K562 (cell line): ENCODE results near the gene FARP2. TPM values are rescaled to one million over a fixed set of nuclear protein-coding genes. Genes with fewer than 3 reads are reported as not detected.
"Not testable (repeated sequence)": the region's sequence is repeated elsewhere in the genome, so short reads cannot be mapped to it uniquely, and the experiment has no call there.

Experiments
- ATAC-seq: fragments of 200-7000 bp; cut with Tn5 transposase; 3 replicates; pipeline ENCODE4 v1.9.1; 2020; ENCODE audit warnings: moderate library complexity
- BruUV-seq: library from RNA; stranded (reverse); fragments of 400-500 nt; replicated peaks from 2 replicates; lab custom pipeline; 2021; lab: Mats Ljungman, UMichigan
- CTCF ChIA-PET: fragments of 300-600 bp; formaldehyde crosslinking; extraction: SDS; loops from one replicate; lab custom pipeline; 2021; ENCODE audit warnings: low intra/inter-chr PET ratio; lab: Yijun Ruan, JAX
- POLR2A ChIA-PET: fragments of 300-600, 350-650 bp; sonication (Branson Sonifier 250); formaldehyde crosslinking; extraction: SDS; loops from one replicate; lab custom pipeline; 2021; ENCODE audit warnings: antibody characterized with exemption, inconsistent platforms; lab: Yijun Ruan, JAX
- DNase-seq, 4 experiments: peaks; one replicate each; pipeline versions ENCODE4 v3.0.0 to v3.0.0-alpha.2; 2011 to 2018; ENCODE audit warnings: low spot score in 3 of 4, mixed read lengths in 3 of 4; ENCODE audit errors: extremely low read depth in 1 of 4
- FAIRE-seq: peaks from 2 replicates; lab custom pipeline; 2011; peaks lifted over from hg19 to GRCh38; lab: Jason Lieb, UNC
- H2AFZ ChIP-seq: 2 replicates; pipeline ENCODE4 v1.6.0; 2011; ENCODE audit warnings: low read depth, low read length, control low read depth, inconsistent platforms
- H3K27ac ChIP-seq: fragments of 200-600 bp; 3 replicates; pipeline ENCODE4 v1.8.0; 2011; ENCODE audit warnings: low read depth, mild to moderate bottlenecking, control low read depth, inconsistent platforms, low read length, moderate library complexity, mixed read lengths; ENCODE audit errors: extremely low read depth
- H3K27me3 ChIP-seq, 2 experiments: fragments of 300-600 bp in 1 of 2; 2 replicates in 1 of 2; 3 replicates in 1 of 2; pipeline versions ENCODE4 v1.6.0 to v1.8.0; 2011; ENCODE audit warnings: inconsistent platforms in 2 of 2, low read length in 2 of 2, mild to moderate bottlenecking in 1 of 2, mixed read lengths in 1 of 2, moderate library complexity in 1 of 2; ENCODE audit not compliant: control insufficient read depth in 2 of 2, insufficient read depth in 2 of 2
- H3K36me3 ChIP-seq: fragments of 300-600 bp; 3 replicates; pipeline ENCODE4 v1.8.0; 2011; ENCODE audit warnings: mild to moderate bottlenecking, low read length, inconsistent platforms; ENCODE audit not compliant: control insufficient read depth, insufficient read depth
- H3K4me1 ChIP-seq, 2 experiments: fragments of 200-600 bp in 1 of 2; replicated peaks in 1 of 2; 2 replicates in 1 of 2; 3 replicates in 1 of 2; pipeline versions ENCODE4 v1.5.1 to v1.8.0; 2011; ENCODE audit warnings: inconsistent platforms in 2 of 2, low read length in 2 of 2, mild to moderate bottlenecking in 1 of 2, mixed read lengths in 1 of 2, moderate library complexity in 1 of 2; ENCODE audit not compliant: control insufficient read depth in 2 of 2, insufficient read depth in 2 of 2
- H3K4me2 ChIP-seq: 2 replicates; pipeline ENCODE4 v1.6.1; 2011; ENCODE audit warnings: low read length, control low read depth, inconsistent platforms, mixed read lengths; ENCODE audit not compliant: insufficient read depth
- H3K4me3 ChIP-seq: fragments of 200-600 bp; sonication (generic), shearing (Covaris generic); 2 replicates; pipeline ENCODE4 v1.5.1; 2016; ENCODE audit warnings: control low read depth, inconsistent platforms
- H3K79me2 ChIP-seq: fragments of 200-600 bp; 3 replicates; pipeline ENCODE4 v1.8.0; 2011; ENCODE audit warnings: low read length, inconsistent platforms; ENCODE audit not compliant: control insufficient read depth, insufficient read depth
- H3K9ac ChIP-seq, 2 experiments: 2 replicates each; pipeline versions ENCODE4 v1.6.0 to v1.6.1; 2011; ENCODE audit warnings: low read depth in 2 of 2, low read length in 2 of 2, control low read depth in 1 of 2, inconsistent platforms in 1 of 2, mild to moderate bottlenecking in 1 of 2, mixed read lengths in 1 of 2; ENCODE audit not compliant: insufficient read depth in 1 of 2
- H3K9me1 ChIP-seq: one replicate; pipeline ENCODE4 v1.6.0; 2011; ENCODE audit warnings: inconsistent platforms, mild to moderate bottlenecking, low read length, moderate library complexity; ENCODE audit not compliant: control insufficient read depth, insufficient read depth
- H3K9me3 ChIP-seq: replicated peaks from 2 replicates; pipeline ENCODE4 v1.5.1; 2011; ENCODE audit warnings: low read depth, low read length, inconsistent platforms; ENCODE audit not compliant: control insufficient read depth, insufficient read depth
- H4K20me1 ChIP-seq: replicated peaks from 2 replicates; pipeline ENCODE4 v1.6.1; 2011; ENCODE audit warnings: low read length, inconsistent platforms, mixed read lengths; ENCODE audit not compliant: control insufficient read depth, insufficient read depth
- ARID2 ChIP-seq: fragments of 450-650 bp; IDR thresholded peaks from 2 replicates; pipeline ENCODE4 v1.6.1; 2017; ENCODE audit warnings: antibody characterized with exemption, mild to moderate bottlenecking
- CREM ChIP-seq: IDR thresholded peaks from 2 replicates; pipeline ENCODE4 v1.6.1; 2014; ENCODE audit warnings: antibody characterized with exemption, low read depth
- ETV5 ChIP-seq: sonication (generic); formaldehyde crosslinking; IDR thresholded peaks from 2 replicates; pipeline ENCODE4 v1.4.0; 2020; ENCODE audit warnings: low read depth, mild to moderate bottlenecking, missing genetic modification reagents
- NCOR1 ChIP-seq: fragments of 450-650 bp; IDR thresholded peaks from 2 replicates; pipeline ENCODE4 v1.6.1; 2016; ENCODE audit warnings: mild to moderate bottlenecking, moderate library complexity
- ZNF121 ChIP-seq: sonication (generic); formaldehyde crosslinking; conservative IDR thresholded peaks from 2 replicates; pipeline ENCODE4 v1.8.0; 2022; ENCODE audit warnings: missing genetic modification reagents
- ZNF408 ChIP-seq: fragments of 250-450 bp; sonication (Bioruptor Pico); IDR thresholded peaks from 2 replicates; pipeline ENCODE4 v1.4.0; 2020; ENCODE audit warnings: low read depth, mild to moderate bottlenecking, moderate library complexity
- WGBS: fragments of 100-300 bp; shearing (Covaris generic); methylation state at CpG from one replicate; pipeline ENCODE4 v1.1.6; 2016; ENCODE audit warnings: low coverage, mixed read lengths; ENCODE audit not compliant: insufficient coverage; ENCODE audit errors: missing lambda C conversion rate; 5-methylcytosine and 5-hydroxymethylcytosine counted together
- in situ Hi-C: fragments of 300-500 bp; cut with MboI; formaldehyde crosslinking; loops from 4 replicates; pipeline ENCODE4 v1.15.0; 2018; ENCODE audit warnings: inconsistent platforms, mixed read lengths
- intact Hi-C: fragments of 100-400 bp; cut with micrococcal nuclease; formaldehyde crosslinking; loops from 2 replicates; pipeline ENCODE4 v1.14.2; 2022
- polyA plus RNA-seq, 8 experiments: library from polyadenylated mRNA; depleted of rRNA in 4 of 8; stranded (reverse) in 5 of 8; unstranded in 3 of 8; fragments of >200 nt; fragmentation: Nextera tagmentation in 2 of 8; fragmentation: Illumina TruSeq in 1 of 8; extraction: Ambion mirVana in 2 of 8; extraction: Trizol in 1 of 8; gene quantifications; 2 replicates each; pipeline versions ENCODE4 v1.2.1 to v1.2.3, GENCODE V29; 2011 to 2014; ENCODE audit warnings: inconsistent platforms in 1 of 8, missing spikeins in 1 of 8
- total RNA-seq, 7 experiments: library from RNA; depleted of rRNA in 6 of 7; stranded (reverse); fragments of >200 nt in 6 of 7; fragmentation: Illumina TruSeq in 2 of 7; extraction: Trizol in 2 of 7; gene quantifications; 2 replicates each; pipeline versions ENCODE4 v1.2.1 to v1.2.3, GENCODE V29; 2011 to 2021; ENCODE audit warnings: low replicate concordance in 1 of 7

The FARP2 gene
- total and polyA plus RNA-seq, 9 of the 15 experiments (the other 6 are each of a cell fraction or from before 2014, with no cell fraction given): 4.1 to 38.1 (median 21.1) TPM

DNA sequence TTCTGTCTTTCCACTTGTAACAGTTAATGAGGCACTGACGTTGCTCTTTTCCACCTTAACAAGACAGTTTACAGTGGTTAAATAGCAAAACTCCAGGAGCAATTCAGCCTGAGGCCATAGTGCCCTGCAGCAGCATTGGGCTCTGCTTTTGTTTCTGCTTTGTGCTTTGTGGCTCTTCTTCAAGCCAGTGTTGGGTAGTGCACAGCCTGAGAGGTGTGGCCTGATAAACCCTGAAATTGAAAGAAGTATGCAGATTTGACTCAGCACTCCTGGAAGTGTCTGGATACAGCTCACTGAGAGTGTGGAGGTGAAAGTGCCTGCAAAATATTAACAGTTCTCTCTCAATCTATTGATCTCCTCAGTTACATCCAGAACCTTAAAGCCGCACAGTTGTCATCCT lies 89.3 kb downstream of the FARP2 start:
- ChIA-PET CTCF (no interaction called here), POLR2A (no interaction called here)
- 80% methylated on average over 1 of the region's 2 CpGs for whole genome bisulfite sequencing
- H3K9ac ChIP-seq: no peak overlapping the region
- ATAC-seq (no peak), DNase-seq (no peak), FAIRE-seq (no peak)
- H3K4me3 ChIP-seq: no peak overlapping the region
- peaks cover 38% of the 10 kb centered on the region; the same call in 2 of the 3 replicates for H3K36me3 ChIP-seq
- no peak overlapping the region for H3K27ac ChIP-seq
- H3K4me2 ChIP-seq: no peak overlapping the region
- no peak overlapping the region for H2AFZ ChIP-seq
- peaks cover 0 to 4% of the 10 kb centered on the region in 2 experiments; a peak in 3 of 5 replicates for H3K4me1 ChIP-seq
- no peaks in the 10 kb centered on the region for H3K79me2 ChIP-seq
- H3K9me1 ChIP-seq: no peaks in the 10 kb centered on the region
- no peaks in the 10 kb centered on the region for H4K20me1 ChIP-seq
- no TSS peak for BruUV-seq
- no peaks in the 10 kb centered on the region for H3K27me3 ChIP-seq
- no peaks in the 10 kb centered on the region for H3K9me3 ChIP-seq
- intact Hi-C loops: no loop called here
- TF ChIP-seq ARID2 (no peak), ETV5 (no peak), CREM (no peak), NCOR1 (no peak), ZNF408 (CRISPR knock-in tag) (no peak)
- TF ChIP-seq, all 486 proteins: peak for 0
- in situ Hi-C loops: no loop called here

DNA sequence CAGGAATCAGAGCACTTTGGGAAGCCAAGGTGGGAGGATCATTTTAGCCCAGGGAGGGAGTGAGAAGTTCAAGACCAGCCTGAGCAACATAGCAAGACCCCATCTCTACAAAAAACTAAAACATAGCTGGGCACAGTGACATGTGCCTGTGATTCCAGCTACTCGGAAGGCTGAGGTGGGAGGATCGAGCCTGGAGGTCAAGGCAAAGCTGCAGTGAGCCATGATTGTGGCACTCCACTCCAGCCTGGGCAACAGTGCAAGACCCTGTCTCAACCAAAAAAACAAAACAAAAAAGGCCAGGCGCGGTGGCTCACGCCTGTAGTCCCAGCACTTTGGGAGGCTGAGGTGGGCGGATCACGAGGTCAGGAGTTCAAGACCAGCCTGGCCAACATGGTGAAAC lies 94.0 kb downstream of the FARP2 start:
- BruUV-seq: not testable (repeated sequence)

More for the DNA sequence above, 94.0 kb downstream of the FARP2 start:
- H4K20me1 ChIP-seq, FAIRE-seq, H3K79me2 ChIP-seq, H2AFZ ChIP-seq, H3K4me3 ChIP-seq, CTCF ChIA-PET, ATAC-seq, H3K4me1 ChIP-seq, DNase-seq, in situ Hi-C loops, H3K36me3 ChIP-seq, H3K4me2 ChIP-seq, H3K9me1 ChIP-seq, H3K27me3 ChIP-seq, H3K9me3 ChIP-seq, H3K9ac ChIP-seq, intact Hi-C loops, H3K27ac ChIP-seq: not testable (repeated sequence)
- TF ChIP-seq ZNF121: peak; percentile 62; the same call in 1 of the 2 replicates
- WGBS: 100% methylated on average over 2 of the region's 7 CpGs
- POLR2A ChIA-PET: interaction anchor here (1.3 kb wide), 1 partner anchor 9 kb away, joined by 4 read pairs; no protein-coding TSS in a partner anchor
